ENCODE measurements around the gene RRAS2. TPM values are rescaled to one million over a fixed set of nuclear protein-coding genes. Genes with fewer than 3 reads are reported as not detected.

RRAS2 gene
- total RNA-seq, 2 donors from 2014 or later = 15.8 to 27.5 TPM

GRCh38 chr11:14269692-14270573 lies 89.0 kb downstream of the RRAS2 start:
- 74 to 80% methylated on average over 5 of the region's 5 CpGs for WGBS, 2 donors
- no peak for ATAC-seq

GRCh38 chr11:14267861-14268635 lies 90.9 kb downstream of the RRAS2 start:
- DNase-seq = no peak

More at GRCh38 chr11:14269692-14270573, 89.0 kb downstream of the RRAS2 start:
- no peak overlapping the region for H3K27ac ChIP-seq
- H3K4me3 ChIP-seq = no peak overlapping the region
- H3K9me3 ChIP-seq = no peaks in the 10 kb centered on the region
- no peaks in the 10 kb centered on the region for H3K4me1 ChIP-seq
- no peak for DNase-seq
- H3K36me3 ChIP-seq (replicated peaks in 1 of 2; ENCODE audit: insufficient read depth in 1 of 2, low read depth in 2 of 2) = no peaks in the 10 kb centered on the region
- intact Hi-C loops (cut with DNase I) = no loop called here
- no peaks in the 10 kb centered on the region for H3K27me3 ChIP-seq
- no peak for TF ChIP-seq CTCF (IDR thresholded peaks at IDR 0.05)
- TF ChIP-seq POLR2A (IDR thresholded peaks at IDR 0.05) = no peak

DNA sequence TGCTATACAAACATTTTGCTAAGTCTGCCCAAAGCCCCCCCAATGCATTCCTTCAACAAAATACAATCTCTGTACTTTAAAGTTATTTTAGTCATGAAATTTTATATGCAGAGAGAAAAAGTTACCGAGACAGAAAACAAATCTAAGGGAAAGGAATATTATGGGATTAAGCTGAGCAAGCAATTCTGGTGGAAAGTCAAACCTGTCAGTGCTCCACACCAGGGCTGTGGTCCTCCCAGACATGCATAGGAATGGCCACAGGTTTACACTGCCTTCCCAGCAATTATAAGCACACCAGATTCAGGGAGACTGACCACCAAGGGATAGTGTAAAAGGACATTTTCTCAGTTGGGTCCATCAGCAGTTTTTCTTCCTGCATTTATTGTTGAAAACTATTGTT lies 92.4 kb downstream of the RRAS2 start:
- H3K4me1 ChIP-seq = no peaks in the 10 kb centered on the region
- TF ChIP-seq POLR2A (IDR thresholded peaks at IDR 0.05) = no peak
- no peak for TF ChIP-seq CTCF (IDR thresholded peaks at IDR 0.05)
- 95 to 100% methylated on average over 1 of the region's 1 CpG for WGBS, 2 donors
- H3K9me3 ChIP-seq = no peaks in the 10 kb centered on the region
- ATAC-seq (no peak), DNase-seq (no peak)
- H3K36me3 ChIP-seq (replicated peaks in 1 of 2; ENCODE audit: insufficient read depth in 1 of 2, low read depth in 2 of 2) = no peaks in the 10 kb centered on the region
- H3K4me3 ChIP-seq = no peak overlapping the region
- intact Hi-C loops (cut with DNase I) = no loop called here
- H3K27me3 ChIP-seq = no peaks in the 10 kb centered on the region
- H3K27ac ChIP-seq = no peak overlapping the region

More at GRCh38 chr11:14267861-14268635, 90.9 kb downstream of the RRAS2 start:
- Histone ChIP-seq H3K27me3 (no peaks in the 10 kb centered on the region), H3K4me3 (no peak overlapping the region), H3K36me3 (replicated peaks in 1 of 2; ENCODE audit: insufficient read depth in 1 of 2, low read depth in 2 of 2) (no peaks in the 10 kb centered on the region), H3K27ac (no peak overlapping the region), H3K9me3 (no peaks in the 10 kb centered on the region), H3K4me1 (no peaks in the 10 kb centered on the region)
- TF ChIP-seq CTCF (IDR thresholded peaks at IDR 0.05) (no peak), POLR2A (IDR thresholded peaks at IDR 0.05) (no peak)
- no peak for ATAC-seq
- WGBS, 2 donors = 88 to 89% methylated on average over 6 of the region's 6 CpGs
- intact Hi-C loops (cut with DNase I) = no loop called here

GRCh38 chr11:14264966-14265365 lies 94.0 kb downstream of the RRAS2 start:
- H3K27ac ChIP-seq = no peak overlapping the region
- TF ChIP-seq CTCF (IDR thresholded peaks at IDR 0.05) (no peak), POLR2A (IDR thresholded peaks at IDR 0.05) (no peak)
- H3K9me3 ChIP-seq = no peaks in the 10 kb centered on the region
- intact Hi-C loops (cut with DNase I) = no loop called here
- 94 to 97% methylated on average over 2 of the region's 2 CpGs for WGBS, 2 donors
- H3K4me3 ChIP-seq = no peak overlapping the region
- H3K4me1 ChIP-seq = no peaks in the 10 kb centered on the region
- DNase-seq (no peak), ATAC-seq (no peak)
- no peaks in the 10 kb centered on the region for H3K36me3 ChIP-seq (replicated peaks in 1 of 2; ENCODE audit: insufficient read depth in 1 of 2, low read depth in 2 of 2)
- H3K27me3 ChIP-seq = no peaks in the 10 kb centered on the region
